Measurements from ENCODE around the gene C18orf54. TPM values are rescaled to one million over a fixed set of nuclear protein-coding genes. Genes with fewer than 3 reads are reported as not detected.

The C18orf54 gene
- total and polyA plus RNA-seq, 2 donors from 2014 or later, result 0.65 to 3.1 TPM

DNA sequence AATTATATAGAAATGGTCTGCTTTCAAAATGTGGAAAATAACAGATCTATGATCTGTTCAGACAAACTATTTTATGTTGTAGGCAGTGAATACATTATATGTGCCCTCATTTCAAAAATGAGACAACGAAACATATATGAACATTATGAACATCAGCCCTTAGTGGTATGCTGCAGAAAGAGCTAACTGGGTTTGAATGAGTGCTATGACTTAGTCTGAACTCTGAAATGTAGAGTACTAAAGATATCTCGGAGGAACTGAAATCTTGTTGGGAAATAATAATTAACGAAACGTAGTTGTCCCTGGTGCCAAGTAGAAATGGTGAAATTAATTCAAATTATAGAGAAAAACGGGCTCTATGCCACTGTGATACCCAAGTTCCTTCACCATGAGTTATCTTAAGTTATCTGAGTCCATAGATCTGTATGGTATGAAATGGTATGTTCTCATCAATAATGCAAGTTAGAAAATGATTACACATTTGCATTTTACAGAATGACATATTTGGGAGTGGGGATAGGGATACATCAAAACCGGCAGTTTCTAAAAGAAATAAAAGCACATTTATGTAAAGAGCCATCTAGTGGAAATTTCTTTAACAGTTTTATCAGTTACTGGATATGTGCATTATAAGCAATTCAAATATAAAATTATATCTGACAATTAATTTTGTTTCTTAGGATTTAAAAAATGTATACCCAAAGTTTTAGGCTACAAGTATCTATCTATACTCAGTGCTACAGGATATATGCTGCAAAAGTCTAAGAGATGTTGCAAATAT lies 26.7 kb upstream of the C18orf54 start:
- H3K27ac ChIP-seq (ENCODE audit: low read depth in 2 of 2, low read length in 2 of 2), result no peak overlapping the region
- no peak overlapping the region for H3K4me3 ChIP-seq (ENCODE audit: low read length in 3 of 3)
- no peaks in the 10 kb centered on the region for H3K27me3 ChIP-seq (ENCODE audit: control insufficient read depth, insufficient read depth, low read length)
- no peaks in the 10 kb centered on the region for H3K4me1 ChIP-seq (ENCODE audit: control insufficient read depth in 2 of 3, insufficient read depth in 2 of 3, low read depth in 1 of 3, low read length in 3 of 3)
- no peak for FAIRE-seq
- no peak for DNase-seq
- TF ChIP-seq, protein P1, sequence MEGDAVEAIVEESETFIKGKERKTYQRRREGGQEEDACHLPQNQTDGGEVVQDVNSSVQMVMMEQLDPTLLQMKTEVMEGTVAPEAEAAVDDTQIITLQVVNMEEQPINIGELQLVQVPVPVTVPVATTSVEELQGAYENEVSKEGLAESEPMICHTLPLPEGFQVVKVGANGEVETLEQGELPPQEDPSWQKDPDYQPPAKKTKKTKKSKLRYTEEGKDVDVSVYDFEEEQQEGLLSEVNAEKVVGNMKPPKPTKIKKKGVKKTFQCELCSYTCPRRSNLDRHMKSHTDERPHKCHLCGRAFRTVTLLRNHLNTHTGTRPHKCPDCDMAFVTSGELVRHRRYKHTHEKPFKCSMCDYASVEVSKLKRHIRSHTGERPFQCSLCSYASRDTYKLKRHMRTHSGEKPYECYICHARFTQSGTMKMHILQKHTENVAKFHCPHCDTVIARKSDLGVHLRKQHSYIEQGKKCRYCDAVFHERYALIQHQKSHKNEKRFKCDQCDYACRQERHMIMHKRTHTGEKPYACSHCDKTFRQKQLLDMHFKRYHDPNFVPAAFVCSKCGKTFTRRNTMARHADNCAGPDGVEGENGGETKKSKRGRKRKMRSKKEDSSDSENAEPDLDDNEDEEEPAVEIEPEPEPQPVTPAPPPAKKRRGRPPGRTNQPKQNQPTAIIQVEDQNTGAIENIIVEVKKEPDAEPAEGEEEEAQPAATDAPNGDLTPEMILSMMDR (IDR thresholded peaks at IDR 0.05; ENCODE audit: borderline replicate concordance, extremely low read depth, insufficient read depth), result no peak
- intact Hi-C loops (cut with DNase I), result no loop called here
- no peaks in the 10 kb centered on the region for H3K36me3 ChIP-seq (ENCODE audit: control insufficient read depth in 2 of 3, insufficient read depth in 3 of 3, low read length in 3 of 3)
- H3K9ac ChIP-seq (ENCODE audit: low read length in 3 of 3), result no peak overlapping the region
- H3K9me3 ChIP-seq (ENCODE audit: control insufficient read depth in 2 of 3, insufficient read depth in 1 of 3, low read length in 3 of 3), result no peaks in the 10 kb centered on the region

DNA sequence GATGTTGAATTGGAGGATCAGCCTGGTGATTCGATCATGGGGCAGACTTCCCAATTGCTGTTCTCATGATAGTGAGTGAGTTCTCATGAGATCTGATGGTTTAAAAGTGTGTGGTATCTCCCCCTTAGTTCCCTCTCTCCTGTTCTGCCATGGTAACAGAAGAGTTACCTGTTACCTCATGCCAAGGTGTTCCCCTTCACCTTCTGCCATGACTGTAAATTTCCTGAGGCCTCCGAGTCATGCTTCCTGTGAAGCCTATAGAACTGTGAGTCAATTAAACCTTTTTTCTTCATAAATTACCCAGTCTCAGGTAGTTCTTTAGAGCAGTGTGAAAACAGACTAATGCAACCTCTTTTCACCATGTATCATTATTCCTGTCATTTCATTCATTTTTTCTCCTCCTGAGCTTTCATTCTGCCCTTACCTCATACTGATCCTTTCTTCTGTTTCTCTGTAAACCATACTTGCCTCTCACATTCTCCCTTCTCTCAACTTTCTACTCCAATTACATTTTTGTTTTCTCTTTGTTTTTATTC lies 22.0 kb upstream of the C18orf54 start:
- H3K9me3 ChIP-seq (ENCODE audit: control insufficient read depth in 2 of 3, insufficient read depth in 1 of 3, low read length in 3 of 3), result no peaks in the 10 kb centered on the region
- H3K27ac ChIP-seq (ENCODE audit: low read depth in 2 of 2, low read length in 2 of 2), result no peak overlapping the region
- H3K4me3 ChIP-seq (ENCODE audit: low read length in 3 of 3), result no peak overlapping the region
- no peaks in the 10 kb centered on the region for H3K4me1 ChIP-seq (ENCODE audit: control insufficient read depth in 2 of 3, insufficient read depth in 2 of 3, low read depth in 1 of 3, low read length in 3 of 3)
- no peaks in the 10 kb centered on the region for H3K36me3 ChIP-seq (ENCODE audit: control insufficient read depth in 2 of 3, insufficient read depth in 3 of 3, low read length in 3 of 3)
- TF ChIP-seq, protein P1 (IDR thresholded peaks at IDR 0.05; ENCODE audit: borderline replicate concordance, extremely low read depth, insufficient read depth), result no peak
- FAIRE-seq, result no peak
- intact Hi-C loops (cut with DNase I), result no loop called here
- H3K27me3 ChIP-seq (ENCODE audit: control insufficient read depth, insufficient read depth, low read length), result no peaks in the 10 kb centered on the region
- DNase-seq, result no peak
- no peak overlapping the region for H3K9ac ChIP-seq (ENCODE audit: low read length in 3 of 3)

DNA sequence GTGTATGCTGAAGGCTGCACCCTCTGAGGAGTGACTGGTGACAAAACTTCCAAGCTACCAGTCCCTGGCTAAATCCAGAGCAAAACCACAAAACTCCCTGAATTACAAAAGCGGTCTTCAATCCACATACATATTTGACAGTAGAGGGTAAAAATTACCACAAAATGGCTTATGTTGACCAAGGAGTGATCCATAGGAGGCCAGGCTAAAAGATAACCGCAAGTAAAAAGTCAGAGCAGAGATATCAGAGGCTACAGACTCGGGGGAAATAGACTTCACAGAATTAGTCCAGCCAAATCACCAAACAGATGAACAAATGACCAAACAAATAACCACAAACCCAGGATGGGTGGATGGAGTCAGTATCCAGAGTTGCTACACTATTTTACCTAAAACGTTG lies 19.5 kb upstream of the C18orf54 start:
- H3K9ac ChIP-seq (ENCODE audit: low read length in 3 of 3), result no peak overlapping the region
- intact Hi-C loops (cut with DNase I), result no loop called here
- FAIRE-seq (no peak), DNase-seq (no peak)
- H3K27me3 ChIP-seq (ENCODE audit: control insufficient read depth, insufficient read depth, low read length), result no peaks in the 10 kb centered on the region
- H3K9me3 ChIP-seq (ENCODE audit: control insufficient read depth in 2 of 3, insufficient read depth in 1 of 3, low read length in 3 of 3), result no peaks in the 10 kb centered on the region
- no peaks in the 10 kb centered on the region for H3K4me1 ChIP-seq (ENCODE audit: control insufficient read depth in 2 of 3, insufficient read depth in 2 of 3, low read depth in 1 of 3, low read length in 3 of 3)
- no peaks in the 10 kb centered on the region for H3K36me3 ChIP-seq (ENCODE audit: control insufficient read depth in 2 of 3, insufficient read depth in 3 of 3, low read length in 3 of 3)
- H3K27ac ChIP-seq (ENCODE audit: low read depth in 2 of 2, low read length in 2 of 2), result no peak overlapping the region
- no peak overlapping the region for H3K4me3 ChIP-seq (ENCODE audit: low read length in 3 of 3)
- TF ChIP-seq, protein P1 (IDR thresholded peaks at IDR 0.05; ENCODE audit: borderline replicate concordance, extremely low read depth, insufficient read depth), result no peak

Data from kidney (tissue), 14 donors.